Neural progenitor cell (in vitro differentiated cells): Measurements from ENCODE around the gene CYSTM1. TPM values are rescaled to one million over a fixed set of nuclear protein-coding genes. Genes with fewer than 3 reads are reported as not detected.
A peak's percentile ranks its signal among the peaks of the same experiment; 100 is the strongest.

Experiments used
- DNase-seq: peaks from one replicate; pipeline ENCODE4 v3.0.0-alpha.2; 2016; ENCODE audit warnings: low spot score
- H2AFZ ChIP-seq: fragments of 200-600 bp; sonication (generic); replicated peaks from 2 replicates; pipeline ENCODE4 v1.6.1; 2016; ENCODE audit warnings: antibody characterized with exemption
- H3F3A ChIP-seq: fragments of 200-600 bp; sonication (generic); 2 replicates; pipeline ENCODE4 v1.6.1; 2016; ENCODE audit warnings: antibody characterized with exemption, low read depth
- H3K27ac ChIP-seq: fragments of 200-600 bp; sonication (generic); 2 replicates; pipeline ENCODE4 v1.5.1; 2016; ENCODE audit warnings: mild to moderate bottlenecking
- H3K27me3 ChIP-seq: fragments of 200-600 bp; sonication (generic); 2 replicates; pipeline ENCODE4 v1.6.1; 2016; ENCODE audit warnings: mild to moderate bottlenecking, moderate library complexity
- H3K36me3 ChIP-seq: fragments of 200-600 bp; sonication (generic); 2 replicates; pipeline ENCODE4 v1.5.1; 2016
- H3K4me1 ChIP-seq: fragments of 200-600 bp; sonication (generic); 2 replicates; pipeline ENCODE4 v1.6.1; 2016; ENCODE audit warnings: mixed run types
- H3K4me2 ChIP-seq: fragments of 200-600 bp; sonication (generic); 2 replicates; pipeline ENCODE4 v1.6.1; 2016
- H3K4me3 ChIP-seq: fragments of 200-600 bp; sonication (generic); 2 replicates; pipeline ENCODE4 v1.5.1; 2016
- H3K79me2 ChIP-seq: fragments of 200-600 bp; sonication (generic); 2 replicates; pipeline ENCODE4 v1.6.1; 2016; ENCODE audit warnings: low read depth
- H3K9ac ChIP-seq: fragments of 200-600 bp; sonication (generic); 2 replicates; pipeline ENCODE4 v1.6.1; 2016
- H3K9me3 ChIP-seq: fragments of 200-600 bp; sonication (generic); 2 replicates; pipeline ENCODE4 v1.5.1; 2016; ENCODE audit warnings: low read depth
- H4K20me1 ChIP-seq: fragments of 200-600 bp; sonication (generic); 2 replicates; pipeline ENCODE4 v1.6.1; 2016; ENCODE audit warnings: low read depth
- H3K27ac Mint-ChIP-seq: 3 replicates; pipeline ENCODE4 v1.8.0; 2021; ENCODE audit warnings: mixed read lengths
- H3K27me3 Mint-ChIP-seq: 2 replicates; pipeline ENCODE4 v1.8.0; 2022; ENCODE audit warnings: low read depth, mild to moderate bottlenecking, inconsistent platforms, moderate library complexity, mixed read lengths; ENCODE audit not compliant: insufficient read depth
- H3K36me3 Mint-ChIP-seq: 3 replicates; pipeline ENCODE4 v1.8.0; 2021; ENCODE audit warnings: mixed read lengths
- H3K4me1 Mint-ChIP-seq: 3 replicates; pipeline ENCODE4 v1.8.0; 2021; ENCODE audit warnings: mixed read lengths
- H3K4me3 Mint-ChIP-seq: 3 replicates; pipeline ENCODE4 v1.8.0; 2021; ENCODE audit warnings: mild to moderate bottlenecking, moderate library complexity, mixed read lengths
- H3K9me3 Mint-ChIP-seq: 3 replicates; pipeline ENCODE4 v1.8.0; 2020; ENCODE audit warnings: mixed read lengths
- CTCF ChIP-seq: fragments of 200-600 bp; sonication (generic); IDR thresholded peaks from 2 replicates; pipeline ENCODE4 v1.5.1; 2017; ENCODE audit warnings: antibody characterized with exemption, mild to moderate bottlenecking
- EZH2 ChIP-seq: fragments of 200-600 bp; sonication (generic); IDR thresholded peaks from 2 replicates; pipeline ENCODE4 v1.6.1; 2017; ENCODE audit warnings: antibody characterized with exemption, mild to moderate bottlenecking, moderate library complexity
- EZH2phosphoT487 ChIP-seq: fragments of 200-600 bp; sonication (generic); IDR thresholded peaks from 2 replicates; pipeline ENCODE4 v1.6.1; 2017; ENCODE audit warnings: antibody characterized with exemption
- total RNA-seq: library from RNA; depleted of rRNA; stranded (reverse); fragments of >200 nt; gene quantifications from 2 replicates; pipeline ENCODE4 v1.2.3, GENCODE V29; 2015; ENCODE audit warnings: low replicate concordance

The CYSTM1 gene
- total RNA-seq, 1 donor from 2014 or later: 8.9 TPM

GRCh38 chr5:140243706-140244250 lies 68.8 kb downstream of the CYSTM1 start:
- peaks cover 4% of the 10 kb centered on the region for H3K27me3 Mint-ChIP-seq
- no peak overlapping the region for H3K27ac ChIP-seq
- no peak overlapping the region for H3K27ac Mint-ChIP-seq
- peaks cover 14% of the 10 kb centered on the region for H3K4me1 ChIP-seq
- H3K9me3 Mint-ChIP-seq: no peaks in the 10 kb centered on the region
- H3K4me2 ChIP-seq: no peak overlapping the region
- peaks cover 21% of the 10 kb centered on the region for H3F3A ChIP-seq
- peaks cover 2% of the 10 kb centered on the region for H3K36me3 Mint-ChIP-seq
- H2AFZ ChIP-seq: no peak overlapping the region
- no peak overlapping the region for H3K4me3 ChIP-seq
- peaks cover 29% of the 10 kb centered on the region for H3K4me1 Mint-ChIP-seq
- no peaks in the 10 kb centered on the region for H3K36me3 ChIP-seq
- H3K79me2 ChIP-seq: no peaks in the 10 kb centered on the region
- no peaks in the 10 kb centered on the region for H3K9me3 ChIP-seq
- no peaks in the 10 kb centered on the region for H3K27me3 ChIP-seq
- TF ChIP-seq EZH2: no peak
- TF ChIP-seq CTCF: no peak
- TF ChIP-seq EZH2phosphoT487: no peak
- H3K4me3 Mint-ChIP-seq: no peak overlapping the region
- H4K20me1 ChIP-seq: peaks cover 24% of the 10 kb centered on the region
- no peak overlapping the region for H3K9ac ChIP-seq
- DNase-seq: no peak

GRCh38 chr5:140244525-140245025 lies 69.6 kb downstream of the CYSTM1 start:
- H3K27ac Mint-ChIP-seq: no peak overlapping the region
- H3K4me3 Mint-ChIP-seq: no peak overlapping the region

GRCh38 chr5:140245341-140245740 lies 70.4 kb downstream of the CYSTM1 start:
- TF ChIP-seq CTCF (no peak), EZH2 (no peak), EZH2phosphoT487 (no peak)
- H3K9me3 Mint-ChIP-seq: no peaks in the 10 kb centered on the region
- peaks cover 5% of the 10 kb centered on the region for H3K27me3 Mint-ChIP-seq
- peaks cover 21% of the 10 kb centered on the region for H3F3A ChIP-seq
- H3K4me3 ChIP-seq: no peak overlapping the region
- H3K36me3 ChIP-seq: no peaks in the 10 kb centered on the region
- H3K9me3 ChIP-seq: no peaks in the 10 kb centered on the region
- DNase-seq: no peak
- peak overlapping the region; percentile 33 for H3K4me3 Mint-ChIP-seq
- H3K79me2 ChIP-seq: peaks cover 5% of the 10 kb centered on the region
- H2AFZ ChIP-seq: no peak overlapping the region
- H3K27me3 ChIP-seq: no peaks in the 10 kb centered on the region
- H4K20me1 ChIP-seq: peaks cover 30% of the 10 kb centered on the region
- H3K27ac Mint-ChIP-seq: no peak overlapping the region
- no peak overlapping the region for H3K9ac ChIP-seq
- no peak overlapping the region for H3K27ac ChIP-seq
- H3K4me1 ChIP-seq: peaks cover 14% of the 10 kb centered on the region
- H3K4me1 Mint-ChIP-seq: peaks cover 29% of the 10 kb centered on the region
- no peak overlapping the region for H3K4me2 ChIP-seq
- peaks cover 8% of the 10 kb centered on the region for H3K36me3 Mint-ChIP-seq

More at GRCh38 chr5:140244525-140245025, 69.6 kb downstream of the CYSTM1 start:
- Histone ChIP-seq H3K4me3 (no peak overlapping the region), H3K4me2 (no peak overlapping the region), H3K79me2 (no peaks in the 10 kb centered on the region), H3K9ac (no peak overlapping the region), H3K36me3 (no peaks in the 10 kb centered on the region), H2AFZ (no peak overlapping the region), H4K20me1 (peaks cover 24% of the 10 kb centered on the region), H3K27me3 (no peaks in the 10 kb centered on the region), H3K9me3 (no peaks in the 10 kb centered on the region), H3K4me1 (peaks cover 14% of the 10 kb centered on the region), H3K27ac (no peak overlapping the region), H3F3A (peaks cover 21% of the 10 kb centered on the region)
- Mint-ChIP-seq H3K36me3 (peaks cover 4% of the 10 kb centered on the region), H3K27me3 (peaks cover 4% of the 10 kb centered on the region), H3K4me1 (peaks cover 29% of the 10 kb centered on the region), H3K9me3 (no peaks in the 10 kb centered on the region)
- TF ChIP-seq EZH2phosphoT487 (no peak), CTCF (peak; percentile 92)
- DNase-seq: peak; percentile 94
